SHP77 (cell line): ENCODE data around the gene ATP2A2.
"Not testable (repeated sequence)": the region's sequence is repeated elsewhere in the genome, so short reads cannot be mapped to it uniquely, and the experiment has no call there.

Source experiments
- DNase-seq, 2 experiments: peaks; one replicate each; lab custom pipeline; 2025; lab: John Stamatoyannopoulos, UW

Gene ATP2A2

GRCh38 chr12:110301065-110301806 is 20.2 kb downstream of the ATP2A2 start:
- DNase-seq = no peak

- DNase-seq = no peak
Measured at GRCh38 chr12:110304061-110304551, 23.1 kb downstream of the ATP2A2 start.

- no peak for DNase-seq
Measured at GRCh38 chr12:110307372-110307771, 26.3 kb downstream of the ATP2A2 start.

DNA sequence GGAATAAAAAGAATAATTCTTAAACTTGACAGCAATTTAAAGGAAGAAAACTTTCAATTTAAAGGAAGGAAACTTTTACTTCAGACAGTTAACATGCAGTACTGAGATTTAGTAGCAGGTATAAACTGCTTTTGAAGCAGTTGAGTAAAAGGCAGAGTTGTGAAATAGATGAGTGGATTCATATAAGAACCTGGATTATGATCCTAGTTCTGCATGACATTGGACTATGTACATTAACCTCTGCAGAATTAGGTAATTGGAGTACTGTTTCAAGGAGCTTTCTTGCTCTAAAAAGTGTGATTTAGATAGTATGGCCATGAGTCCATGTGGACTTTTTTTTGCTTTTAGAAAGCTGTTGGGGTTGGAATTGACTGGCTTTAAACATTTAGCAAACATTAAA is 29.7 kb downstream of the ATP2A2 start:
- DNase-seq = no peak

DNA sequence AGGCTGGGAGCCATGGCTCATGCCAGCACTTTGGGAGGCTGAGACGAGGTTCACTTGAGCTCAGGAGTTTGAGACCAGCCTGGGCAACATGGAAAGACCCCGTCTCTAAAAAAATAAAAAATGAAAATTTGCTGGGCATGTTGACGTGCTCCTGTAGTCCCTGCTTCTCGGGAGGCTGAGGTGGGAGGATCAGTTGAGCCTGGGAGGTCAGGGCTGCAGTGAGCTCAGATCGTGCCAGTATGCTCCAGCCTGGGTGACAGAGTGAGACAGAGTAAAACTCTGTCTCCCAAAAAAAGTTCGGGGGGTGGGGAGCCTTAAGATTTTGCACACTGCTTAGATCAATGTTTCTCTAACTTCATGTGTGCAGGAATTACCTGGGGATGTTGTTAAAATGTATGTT is 30.9 kb downstream of the ATP2A2 start:
- DNase-seq = no peak

GRCh38 chr12:110312581-110313360 is 31.7 kb downstream of the ATP2A2 start:
- DNase-seq = no peak

DNA sequence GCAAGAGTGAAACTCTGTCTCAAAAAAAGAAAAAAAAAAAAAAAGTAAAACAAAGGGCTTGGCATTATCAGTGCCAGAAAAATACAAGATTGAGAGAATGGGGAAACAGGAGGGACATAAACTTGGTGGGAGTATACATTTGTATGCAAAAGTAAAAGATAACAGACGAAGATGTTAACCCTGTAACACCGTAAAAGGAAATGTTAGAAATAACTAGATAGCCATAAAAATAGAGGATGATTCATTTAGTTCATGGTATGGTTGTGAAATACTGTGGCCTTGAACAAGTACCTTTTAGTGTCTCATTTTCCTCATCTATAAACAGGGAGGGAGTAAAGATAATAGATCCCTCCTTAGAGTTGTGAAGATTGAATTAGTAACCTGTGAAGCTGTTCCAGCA is 33.3 kb downstream of the ATP2A2 start:
- DNase-seq = no peak

DNA sequence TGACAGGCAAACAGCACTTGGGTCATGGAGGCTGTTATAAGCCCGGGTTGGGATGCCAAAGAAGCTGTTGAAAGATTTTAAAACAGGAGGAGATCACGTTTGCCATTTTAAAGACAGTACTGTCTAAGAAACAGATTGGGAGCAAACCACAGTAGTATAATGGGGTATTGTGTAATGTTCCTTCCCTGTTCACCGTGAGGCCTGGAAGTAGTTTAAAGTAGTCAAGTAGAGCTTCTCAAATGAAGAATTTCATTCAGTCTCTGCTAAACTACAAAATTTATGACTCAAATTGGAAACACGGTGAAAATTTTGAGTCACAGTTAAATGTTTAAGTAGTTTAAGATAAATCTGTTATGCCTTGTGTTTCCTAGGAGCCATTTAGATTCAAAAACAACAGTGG is 35.8 kb downstream of the ATP2A2 start:
- DNase-seq = no peak

DNA sequence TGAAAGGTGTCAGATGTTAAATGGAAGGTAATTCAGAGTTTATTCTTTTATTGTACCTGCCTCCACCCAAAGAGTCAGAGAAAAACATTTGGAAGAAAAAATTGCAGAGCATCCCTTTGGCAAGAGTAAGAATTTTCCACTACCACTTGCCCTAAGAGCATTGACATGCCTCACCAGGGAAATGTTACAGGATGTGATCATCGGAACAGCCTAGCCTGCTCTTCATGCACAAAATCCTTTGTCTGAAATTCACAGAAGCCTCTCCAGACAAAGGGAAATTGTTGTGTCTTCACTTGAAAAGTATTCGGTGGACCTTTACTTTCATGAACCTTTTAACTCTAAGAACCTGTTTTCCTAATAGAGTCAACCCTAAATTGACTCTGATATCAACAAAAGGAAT is 36.9 kb downstream of the ATP2A2 start:
- DNase-seq = no peak

- no peak for DNase-seq
Measured at GRCh38 chr12:110320550-110320949, 39.5 kb downstream of the ATP2A2 start.

GRCh38 chr12:110329710-110330109 is 48.7 kb downstream of the ATP2A2 start:
- no peak for DNase-seq

DNA sequence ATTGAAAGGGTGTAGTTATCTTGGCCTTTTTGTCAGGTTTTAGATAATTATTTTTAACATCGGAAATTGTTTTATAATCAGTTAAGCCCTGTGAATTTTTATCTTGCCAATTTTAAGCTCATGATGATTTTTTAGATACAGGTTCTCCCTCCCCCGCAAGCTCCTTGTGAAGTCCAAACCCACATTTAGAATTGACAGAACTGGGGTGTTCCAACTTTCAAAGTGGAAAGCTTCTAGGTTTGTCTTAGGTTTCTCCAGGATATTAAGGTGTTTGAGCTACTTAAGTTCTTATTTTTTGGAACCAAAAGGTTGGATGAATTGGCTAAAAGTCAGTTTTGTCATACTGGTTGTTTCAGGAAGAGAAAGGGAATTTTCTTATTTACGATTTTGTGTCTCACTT is 49.1 kb downstream of the ATP2A2 start:
- DNase-seq = no peak

DNA sequence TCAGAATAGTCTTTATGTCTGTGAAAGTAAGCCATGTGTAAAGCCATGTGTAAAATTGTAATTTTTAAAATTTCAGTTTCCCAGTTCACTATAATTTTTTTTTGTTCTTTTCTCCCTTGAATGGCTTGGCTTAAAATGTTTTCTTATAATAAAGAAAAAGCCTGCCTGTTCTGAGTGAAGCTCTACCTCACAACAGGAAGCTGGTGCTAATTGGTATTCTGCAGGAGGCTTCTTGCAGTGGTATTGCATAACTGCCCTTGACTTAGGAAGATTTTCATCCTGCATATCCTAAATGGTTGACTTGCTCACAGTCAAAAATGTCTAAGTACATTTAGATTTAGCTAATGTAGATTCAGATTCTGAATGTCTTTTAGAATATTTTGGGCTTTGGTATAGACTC is 49.5 kb downstream of the ATP2A2 start:
- no peak for DNase-seq

- no peak for DNase-seq
Measured at GRCh38 chr12:110333201-110333600, 52.2 kb downstream of the ATP2A2 start.

DNA sequence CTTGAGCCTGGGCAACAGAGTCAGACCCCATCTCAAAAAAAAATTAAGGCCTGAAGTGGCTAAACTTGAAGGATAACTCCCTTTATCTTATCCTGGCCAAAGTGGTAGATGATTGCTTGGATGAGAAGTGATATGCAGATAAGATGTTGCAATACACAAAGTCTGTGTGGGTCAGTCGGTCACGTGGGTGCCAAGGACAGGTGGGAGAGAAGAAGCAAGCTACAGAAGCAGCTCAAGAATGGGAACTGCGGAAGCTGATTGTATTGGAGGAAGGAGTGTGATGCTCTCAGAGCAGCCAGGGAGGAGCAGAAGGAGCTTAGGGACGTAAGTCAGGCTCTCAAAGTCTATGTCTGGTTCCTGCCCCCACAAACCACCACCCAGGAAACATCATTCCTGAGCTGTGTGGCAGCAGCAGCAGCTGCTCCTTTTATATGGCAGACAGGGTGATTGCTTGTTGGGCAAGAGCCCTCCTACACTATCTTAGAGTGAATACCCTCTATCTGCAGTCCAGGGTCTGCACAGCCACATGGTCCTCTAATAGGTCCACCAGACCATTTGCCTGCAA is 54.5 kb downstream of the ATP2A2 start:
- no peak for DNase-seq

GRCh38 chr12:110337912-110338710 is 57.1 kb downstream of the ATP2A2 start:
- DNase-seq = no peak

GRCh38 chr12:110338754-110339153 is 57.7 kb downstream of the ATP2A2 start:
- peak in 1 of 2 experiments; percentile 0 for DNase-seq

DNA sequence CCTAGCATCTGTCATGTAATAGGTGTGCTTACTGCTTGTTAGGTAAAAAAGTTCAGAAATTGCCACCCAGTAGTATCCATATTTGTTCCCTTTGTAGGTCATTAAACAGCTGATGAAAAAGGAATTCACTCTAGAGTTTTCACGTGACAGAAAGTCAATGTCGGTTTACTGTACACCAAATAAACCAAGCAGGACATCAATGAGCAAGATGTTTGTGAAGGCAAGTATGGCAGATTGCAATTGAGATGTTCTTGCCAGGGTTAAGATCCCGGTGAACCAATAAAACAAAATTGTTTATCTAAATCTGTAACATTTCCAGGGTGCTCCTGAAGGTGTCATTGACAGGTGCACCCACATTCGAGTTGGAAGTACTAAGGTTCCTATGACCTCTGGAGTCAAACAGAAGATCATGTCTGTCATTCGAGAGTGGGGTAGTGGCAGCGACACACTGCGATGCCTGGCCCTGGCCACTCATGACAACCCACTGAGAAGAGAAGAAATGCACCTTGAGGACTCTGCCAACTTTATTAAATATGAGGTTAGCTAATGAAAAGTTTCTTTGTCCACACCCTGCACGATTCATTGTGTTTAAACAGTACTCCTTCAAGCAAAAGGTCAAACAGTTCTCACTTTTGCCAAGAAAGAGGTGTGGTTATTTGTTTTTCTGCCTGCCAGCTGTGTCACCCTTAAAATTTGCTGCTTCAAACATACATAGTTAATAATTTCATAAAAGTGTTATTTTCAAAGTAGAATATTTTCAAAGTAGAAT is 58.3 kb downstream of the ATP2A2 start:
- DNase-seq = no peak

GRCh38 chr12:110340261-110340660 is 59.2 kb downstream of the ATP2A2 start:
- DNase-seq = not testable (repeated sequence)

GRCh38 chr12:110340706-110341105 is 59.7 kb downstream of the ATP2A2 start:
- DNase-seq = no peak

- DNase-seq = no peak
Measured at GRCh38 chr12:110342157-110342556, 61.1 kb downstream of the ATP2A2 start.
